Upper lobe of left lung (tissue), 4 donors: ENCODE results near the gene CABLES1.

Source experiments
- CTCF ChIP-seq, 6 experiments: fragments of 450-650 bp in 4 of 6; fragments of 200-600 bp in 2 of 6; sonication (generic) in 2 of 6; IDR thresholded peaks; one replicate each; pipeline ENCODE4 v1.5.1; 2016 to 2019; ENCODE audit warnings: antibody characterized with exemption in 6 of 6
- EP300 ChIP-seq, 4 donors: sonication (generic); formaldehyde crosslinking; IDR thresholded peaks; one replicate each; pipeline ENCODE4 v1.5.1; 2017; ENCODE audit warnings: antibody characterized with exemption in 4 of 4, control low read depth in 2 of 4
- POLR2A ChIP-seq, 4 donors: fragments of 450-650 bp; IDR thresholded peaks; one replicate each; pipeline ENCODE4 v1.5.1; 2016 to 2017; ENCODE audit warnings: antibody characterized with exemption in 4 of 4, mild to moderate bottlenecking in 2 of 4
- POLR2AphosphoS5 ChIP-seq, 2 donors: sonication (generic); formaldehyde crosslinking; IDR thresholded peaks; one replicate each; pipeline ENCODE4 v1.5.1; 2017; ENCODE audit warnings: antibody characterized with exemption in 2 of 2

- TF ChIP-seq CTCF (IDR thresholded peaks at IDR 0.05), result no peak
- no peak for TF ChIP-seq POLR2AphosphoS5 (IDR thresholded peaks at IDR 0.05)
- TF ChIP-seq EP300 (IDR thresholded peaks at IDR 0.05), result no peak
- TF ChIP-seq POLR2A (IDR thresholded peaks at IDR 0.05), result no peak
Observed at GRCh38 chr18:23182606-23183005, 47.3 kb downstream of the CABLES1 start.
